ENCODE measurements around the gene TACC3. TPM values are rescaled to one million over a fixed set of nuclear protein-coding genes. Genes with fewer than 3 reads are reported as not detected.
A peak's percentile ranks its signal among the peaks of the same experiment; 100 is the strongest.

TACC3 gene
- total RNA-seq, 1 experiment from 2014 or later: 21.5 TPM

DNA sequence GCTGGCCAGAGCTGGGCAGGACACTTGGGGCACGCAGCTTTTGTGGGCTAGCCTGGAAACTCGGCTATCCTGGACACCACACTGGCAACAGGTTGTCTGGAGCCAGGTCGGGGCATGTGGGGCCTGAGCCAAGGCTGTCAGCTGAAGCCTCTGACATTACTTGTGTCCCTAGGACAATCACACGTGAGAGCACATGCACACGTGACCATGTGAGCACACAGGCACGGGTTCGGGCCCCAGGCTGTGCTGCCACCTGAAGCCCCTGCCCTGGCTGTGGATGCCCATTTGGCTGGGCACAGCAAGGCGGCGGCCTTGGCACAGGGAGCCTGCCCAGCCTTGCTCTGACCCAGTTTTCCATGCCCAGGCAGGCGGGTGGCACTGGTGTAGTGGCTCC lies 63.1 kb downstream of the TACC3 start:
- no peaks in the 10 kb centered on the region for H3K9me3 ChIP-seq (replicated peaks)
- no peaks in the 10 kb centered on the region for H3K27me3 ChIP-seq (replicated peaks)
- no peak overlapping the region for H3K27ac ChIP-seq
- H3K4me1 ChIP-seq (replicated peaks): no peaks in the 10 kb centered on the region
- no peak for DNase-seq (ENCODE audit: low read depth in 1 of 2, low spot score in 2 of 2)
- H3K36me3 ChIP-seq: no peaks in the 10 kb centered on the region
- no peak overlapping the region for H3K4me3 ChIP-seq

DNA sequence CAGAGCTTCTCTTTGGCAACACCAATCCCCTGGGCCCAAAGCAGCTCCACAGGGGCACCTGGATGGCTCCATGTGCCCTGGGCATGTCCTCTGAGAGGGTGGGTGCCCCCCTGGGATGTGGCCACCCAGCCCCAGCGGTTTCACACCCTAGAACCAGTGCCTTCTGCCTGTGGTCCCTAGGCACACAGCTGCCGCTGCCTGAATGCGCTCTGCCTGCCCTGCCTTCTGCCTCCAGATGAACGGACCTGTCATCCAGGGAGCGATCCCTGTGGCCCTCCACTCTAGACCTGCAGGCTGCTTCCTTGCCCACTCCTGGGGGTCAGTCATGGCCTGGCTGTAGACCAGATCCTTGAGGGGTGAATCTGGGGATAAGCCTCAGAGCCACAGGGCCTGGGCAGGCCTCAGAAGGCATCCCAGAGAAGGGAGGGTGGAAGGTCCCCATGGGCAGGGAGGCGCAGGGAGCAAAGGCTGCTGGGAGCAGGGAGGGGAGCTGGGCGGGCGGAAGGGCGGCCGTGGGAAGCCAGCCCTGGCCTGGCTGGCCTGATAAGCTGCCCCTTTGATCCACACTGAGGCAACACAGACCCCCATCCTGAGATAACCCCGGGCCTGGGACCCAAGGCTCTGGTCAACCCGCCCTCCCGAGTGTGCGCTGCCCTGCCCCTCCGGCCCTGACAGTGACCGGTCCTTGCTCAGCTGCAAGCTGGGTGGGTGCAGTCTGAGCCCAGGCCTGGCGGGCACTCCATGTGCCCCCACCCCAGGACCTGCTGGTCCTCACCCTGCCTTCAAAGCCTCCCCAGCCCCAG lies 63.7 kb downstream of the TACC3 start:
- no peak for DNase-seq (ENCODE audit: low read depth in 1 of 2, low spot score in 2 of 2)
- H3K27me3 ChIP-seq (replicated peaks): no peaks in the 10 kb centered on the region
- H3K9me3 ChIP-seq (replicated peaks): no peaks in the 10 kb centered on the region
- no peaks in the 10 kb centered on the region for H3K36me3 ChIP-seq
- no peak overlapping the region for H3K4me3 ChIP-seq
- no peaks in the 10 kb centered on the region for H3K4me1 ChIP-seq (replicated peaks)
- H3K27ac ChIP-seq: no peak overlapping the region

DNA sequence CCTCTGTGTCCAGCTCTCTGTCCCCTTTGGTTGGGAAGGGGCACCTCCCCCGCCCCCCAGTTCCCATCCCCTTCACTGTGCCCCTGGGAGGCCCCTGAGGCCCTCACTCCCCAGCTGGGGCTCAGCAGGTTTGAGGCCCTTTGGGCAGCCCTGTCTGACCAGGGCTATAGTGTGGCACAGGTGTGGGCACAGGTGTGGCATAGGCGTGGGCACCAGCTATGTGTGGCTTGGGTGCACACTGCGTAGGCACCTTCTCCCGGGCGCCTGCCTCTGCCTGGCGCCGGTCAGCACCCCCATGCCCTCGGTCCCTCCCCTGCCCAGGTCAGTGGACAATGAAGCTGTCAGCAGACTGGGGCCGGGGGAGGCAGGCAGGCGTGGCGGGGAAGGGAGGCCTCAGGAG lies 64.3 kb downstream of the TACC3 start:
- H3K27me3 ChIP-seq (replicated peaks): no peaks in the 10 kb centered on the region
- DNase-seq (ENCODE audit: low read depth in 1 of 2, low spot score in 2 of 2): no peak

GRCh38 chr4:1786544-1787362 lies 65.4 kb downstream of the TACC3 start:
- Histone ChIP-seq H3K27ac (no peak overlapping the region), H3K27me3 (replicated peaks) (no peaks in the 10 kb centered on the region), H3K4me3 (no peak overlapping the region), H3K9me3 (replicated peaks) (no peaks in the 10 kb centered on the region), H3K4me1 (replicated peaks) (no peaks in the 10 kb centered on the region), H3K36me3 (no peaks in the 10 kb centered on the region)
- DNase-seq (ENCODE audit: low read depth in 1 of 2, low spot score in 2 of 2): no peak

More for the DNA sequence above, 64.3 kb downstream of the TACC3 start:
- no peaks in the 10 kb centered on the region for H3K4me1 ChIP-seq (replicated peaks)
- H3K27ac ChIP-seq: no peak overlapping the region
- H3K4me3 ChIP-seq: no peak overlapping the region
- no peaks in the 10 kb centered on the region for H3K9me3 ChIP-seq (replicated peaks)
- H3K36me3 ChIP-seq: no peaks in the 10 kb centered on the region

DNA sequence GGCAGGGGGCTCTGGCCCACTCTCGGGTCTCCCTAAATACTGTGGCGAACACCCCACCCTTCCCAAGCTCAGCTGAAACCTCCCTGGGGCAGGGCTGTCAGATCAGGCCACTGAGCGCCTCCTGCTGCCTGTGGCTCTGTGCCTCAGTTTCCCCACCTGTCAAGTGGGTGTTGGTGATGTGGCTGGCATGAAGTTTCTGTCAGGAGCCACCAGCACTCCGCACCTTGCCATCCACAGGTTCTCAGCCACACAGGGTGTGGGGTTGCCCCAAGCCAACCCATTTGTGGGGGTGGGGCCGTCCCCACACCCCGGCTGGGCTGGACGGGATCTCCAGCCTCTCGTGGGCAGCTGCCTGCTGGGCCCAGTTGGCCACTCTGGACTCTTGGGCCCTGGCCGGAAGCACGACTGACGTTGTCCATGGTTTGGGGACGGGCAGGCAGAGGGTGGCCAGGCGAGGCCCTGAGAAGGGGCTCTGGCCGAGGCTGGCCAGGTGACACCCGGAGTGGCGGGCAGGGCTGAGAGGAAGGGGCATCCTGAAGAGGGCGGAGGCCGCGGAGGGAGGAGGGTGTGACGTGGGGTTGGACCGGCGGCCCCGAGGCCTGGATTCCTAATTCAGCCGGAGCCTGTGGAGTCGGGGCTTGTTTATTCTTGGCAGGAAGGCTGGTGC lies 66.2 kb downstream of the TACC3 start:
- no peak for DNase-seq (ENCODE audit: low read depth in 1 of 2, low spot score in 2 of 2)
- Histone ChIP-seq H3K36me3 (no peaks in the 10 kb centered on the region), H3K4me1 (replicated peaks) (no peaks in the 10 kb centered on the region), H3K4me3 (no peak overlapping the region), H3K27me3 (replicated peaks) (no peaks in the 10 kb centered on the region; the same call in 1 of the 2 replicates), H3K27ac (no peak overlapping the region), H3K9me3 (replicated peaks) (no peaks in the 10 kb centered on the region)

DNA sequence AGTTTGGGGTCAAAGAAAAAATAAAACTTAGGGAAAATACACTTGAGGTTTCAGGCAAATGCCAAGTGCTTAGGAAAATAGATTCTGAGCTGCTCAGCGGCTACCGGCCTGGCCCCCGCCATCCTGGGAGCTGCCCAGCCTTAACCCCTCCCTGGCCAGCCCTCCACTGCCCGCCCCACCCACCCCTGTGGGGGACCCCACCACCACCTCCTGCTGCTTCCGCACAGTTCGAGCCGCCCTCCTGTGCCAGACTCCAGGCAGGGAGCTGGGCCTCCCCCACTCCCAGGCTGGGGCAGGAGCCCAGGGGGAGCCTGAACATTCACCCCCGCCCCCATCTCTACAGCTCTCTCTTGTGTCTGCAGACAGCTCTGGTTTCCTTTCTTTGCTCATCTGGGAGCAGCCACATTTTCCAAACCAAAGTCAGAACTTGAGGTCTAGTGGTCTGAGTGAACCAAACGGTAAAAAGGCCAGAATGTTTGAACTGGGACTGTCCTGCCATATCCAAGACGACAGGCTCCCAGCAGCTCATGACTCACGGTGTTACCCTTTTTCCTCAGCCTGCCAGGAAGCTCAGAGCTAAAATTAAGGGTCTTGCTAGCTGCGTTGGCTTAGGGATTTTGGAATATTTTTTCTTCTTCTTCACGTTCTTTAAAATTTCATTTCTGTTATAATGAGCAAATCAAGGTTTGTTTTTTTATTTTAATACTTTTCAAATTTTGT lies 67.1 kb downstream of the TACC3 start:
- H3K4me3 ChIP-seq: no peak overlapping the region
- no peak overlapping the region for H3K27ac ChIP-seq
- no peaks in the 10 kb centered on the region for H3K4me1 ChIP-seq (replicated peaks)
- H3K27me3 ChIP-seq (replicated peaks): no peaks in the 10 kb centered on the region; the same call in 1 of the 2 replicates
- no peak for DNase-seq (ENCODE audit: low read depth in 1 of 2, low spot score in 2 of 2)
- H3K9me3 ChIP-seq (replicated peaks): no peaks in the 10 kb centered on the region
- no peaks in the 10 kb centered on the region for H3K36me3 ChIP-seq

GRCh38 chr4:1789552-1789951 lies 68.2 kb downstream of the TACC3 start:
- peaks cover 5% of the 10 kb centered on the region; the same call in 1 of the 2 replicates for H3K27me3 ChIP-seq (replicated peaks)
- H3K36me3 ChIP-seq: no peaks in the 10 kb centered on the region
- no peak for DNase-seq (ENCODE audit: low read depth in 1 of 2, low spot score in 2 of 2)
- peaks cover 9% of the 10 kb centered on the region for H3K4me1 ChIP-seq (replicated peaks)
- no peak overlapping the region for H3K27ac ChIP-seq
- no peaks in the 10 kb centered on the region for H3K9me3 ChIP-seq (replicated peaks)
- H3K4me3 ChIP-seq: no peak overlapping the region

DNA sequence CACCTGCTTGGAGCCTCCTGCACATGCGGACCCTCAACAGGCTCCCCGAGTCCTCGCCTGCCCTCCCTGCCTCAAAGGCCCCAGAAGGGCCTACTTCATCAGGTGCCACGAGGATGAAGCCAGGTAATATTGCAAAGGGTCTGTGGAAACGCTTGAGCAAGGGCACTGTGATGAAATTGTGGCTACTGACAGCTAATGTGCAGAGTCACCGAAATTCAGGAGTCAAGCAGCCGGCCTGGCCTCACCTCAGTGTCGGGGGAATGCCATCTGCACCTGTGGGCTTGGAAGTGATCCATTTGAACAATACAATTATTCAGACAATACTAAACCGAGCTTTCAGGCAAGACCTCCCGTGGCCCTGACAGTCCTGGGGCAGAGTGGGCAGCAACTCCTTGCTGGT lies 68.7 kb downstream of the TACC3 start:
- peaks cover 13% of the 10 kb centered on the region for H3K4me1 ChIP-seq (replicated peaks)
- H3K27me3 ChIP-seq (replicated peaks): peaks cover 5% of the 10 kb centered on the region; the same call in 1 of the 2 replicates
- no peak overlapping the region for H3K27ac ChIP-seq
- H3K4me3 ChIP-seq: no peak overlapping the region
- no peaks in the 10 kb centered on the region for H3K36me3 ChIP-seq
- no peak for DNase-seq (ENCODE audit: low read depth in 1 of 2, low spot score in 2 of 2)
- H3K9me3 ChIP-seq (replicated peaks): no peaks in the 10 kb centered on the region

GRCh38 chr4:1792158-1792831 lies 71.0 kb downstream of the TACC3 start:
- H3K27ac ChIP-seq: no peak overlapping the region
- H3K9me3 ChIP-seq (replicated peaks): no peaks in the 10 kb centered on the region
- no peak overlapping the region for H3K4me3 ChIP-seq
- H3K27me3 ChIP-seq (replicated peaks): peaks cover 5% of the 10 kb centered on the region; the same call in 1 of the 2 replicates
- H3K36me3 ChIP-seq: no peaks in the 10 kb centered on the region
- no peak for DNase-seq (ENCODE audit: low read depth in 1 of 2, low spot score in 2 of 2)
- peaks cover 13% of the 10 kb centered on the region for H3K4me1 ChIP-seq (replicated peaks)

DNA sequence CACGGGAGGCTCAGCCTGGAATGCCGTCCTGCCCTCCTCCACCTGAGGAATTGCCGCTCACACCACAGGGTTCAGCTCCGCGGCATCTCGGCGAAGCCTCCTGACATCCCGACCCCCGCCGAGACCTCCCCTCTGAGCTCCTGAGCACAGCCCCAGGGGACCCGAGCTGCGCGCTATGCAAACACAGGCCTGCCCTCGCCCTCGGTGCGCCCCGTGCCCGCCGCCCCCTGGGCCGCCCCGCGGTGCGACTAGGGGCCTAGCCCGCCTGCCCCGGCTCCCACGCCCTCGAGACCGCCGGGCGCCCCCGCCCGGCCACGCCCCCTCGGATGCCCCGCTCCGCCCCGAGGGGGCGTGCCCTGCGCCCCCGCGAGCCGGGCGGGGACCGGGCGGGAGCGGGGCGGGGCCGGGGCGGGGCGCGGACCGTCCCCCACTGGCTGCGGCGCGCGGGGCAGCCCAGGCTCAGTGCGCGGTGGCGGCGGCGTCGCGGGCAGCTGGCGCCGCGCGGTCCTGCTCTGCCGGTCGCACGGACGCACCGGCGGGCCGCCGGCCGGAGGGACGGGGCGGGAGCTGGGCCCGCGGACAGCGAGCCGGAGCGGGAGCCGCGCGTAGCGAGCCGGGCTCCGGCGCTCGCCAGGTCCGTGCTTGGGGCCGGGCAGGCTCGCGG lies 71.6 kb downstream of the TACC3 start, which contains the start of gene FGFR3:
Gene FGFR3, plus strand, starts transcription at position 462 of the 664 bp plus-strand sequence. CDS start 642 bp downstream, outside the sequence.
- Histone ChIP-seq H3K4me3 (peak within 1 kb of the TSS; percentile 44), H3K27me3 (replicated peaks) (peaks cover 5% of the 10 kb centered on the region; the same call in 1 of the 2 replicates)

GRCh38 chr4:1793496-1793840 lies 72.1 kb downstream of the TACC3 start:
- Histone ChIP-seq H3K36me3 (no peaks in the 10 kb centered on the region), H3K9me3 (replicated peaks) (no peaks in the 10 kb centered on the region), H3K27me3 (replicated peaks) (peaks cover 5% of the 10 kb centered on the region; the same call in 1 of the 2 replicates), H3K4me1 (replicated peaks) (peaks cover 13% of the 10 kb centered on the region), H3K27ac (no peak overlapping the region), H3K4me3 (peak overlapping the region; percentile 44)
- peak in 1 of 2 experiments; percentile 52 for DNase-seq (ENCODE audit: low read depth in 1 of 2, low spot score in 2 of 2)

More for the DNA sequence above, 71.6 kb downstream of the TACC3 start, which contains the start of gene FGFR3:
- H3K27ac ChIP-seq: no peak within 1 kb of the TSS
- H3K36me3 ChIP-seq: no peaks in the 10 kb centered on the region
- H3K4me1 ChIP-seq (replicated peaks): peaks cover 13% of the 10 kb centered on the region
- H3K9me3 ChIP-seq (replicated peaks): no peaks in the 10 kb centered on the region
- no peak for DNase-seq (ENCODE audit: low read depth in 1 of 2, low spot score in 2 of 2)
